GM18867 (cell line): Measurements from ENCODE around the gene PARD3.
A peak's percentile ranks its signal among the peaks of the same experiment; 100 is the strongest.

ENCODE experiments used
- ATAC-seq: cut with Tn5 transposase; IDR thresholded peaks from one replicate; pipeline ENCODE4 v1.9.1; 2021; ENCODE audit warnings: mild to moderate bottlenecking, moderate library complexity; ENCODE audit not compliant: unreplicated experiment

Gene PARD3

GRCh38 chr10:34627741-34628140 is 187.4 kb downstream of the PARD3 start:
- no peak for ATAC-seq

DNA sequence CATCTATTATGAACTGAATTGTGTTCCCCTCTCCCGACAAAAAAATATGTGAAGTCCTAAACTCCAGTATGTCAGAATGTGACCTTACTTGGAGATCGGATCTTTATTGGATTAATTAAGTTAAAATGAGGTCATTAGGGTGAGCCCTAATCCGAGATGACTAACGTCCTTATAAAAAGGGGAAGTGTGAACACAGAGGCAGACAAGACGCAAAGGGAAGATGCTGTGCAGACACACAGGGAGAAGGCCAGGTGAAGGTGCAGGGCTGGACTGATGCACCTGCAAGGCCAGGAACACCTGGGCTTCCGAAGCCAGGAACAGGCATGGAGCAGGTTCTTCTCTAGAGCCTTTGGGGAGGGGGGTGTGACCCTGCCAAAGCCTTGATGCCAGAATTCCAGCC is 187.8 kb downstream of the PARD3 start:
- ATAC-seq = peak; percentile 52

DNA sequence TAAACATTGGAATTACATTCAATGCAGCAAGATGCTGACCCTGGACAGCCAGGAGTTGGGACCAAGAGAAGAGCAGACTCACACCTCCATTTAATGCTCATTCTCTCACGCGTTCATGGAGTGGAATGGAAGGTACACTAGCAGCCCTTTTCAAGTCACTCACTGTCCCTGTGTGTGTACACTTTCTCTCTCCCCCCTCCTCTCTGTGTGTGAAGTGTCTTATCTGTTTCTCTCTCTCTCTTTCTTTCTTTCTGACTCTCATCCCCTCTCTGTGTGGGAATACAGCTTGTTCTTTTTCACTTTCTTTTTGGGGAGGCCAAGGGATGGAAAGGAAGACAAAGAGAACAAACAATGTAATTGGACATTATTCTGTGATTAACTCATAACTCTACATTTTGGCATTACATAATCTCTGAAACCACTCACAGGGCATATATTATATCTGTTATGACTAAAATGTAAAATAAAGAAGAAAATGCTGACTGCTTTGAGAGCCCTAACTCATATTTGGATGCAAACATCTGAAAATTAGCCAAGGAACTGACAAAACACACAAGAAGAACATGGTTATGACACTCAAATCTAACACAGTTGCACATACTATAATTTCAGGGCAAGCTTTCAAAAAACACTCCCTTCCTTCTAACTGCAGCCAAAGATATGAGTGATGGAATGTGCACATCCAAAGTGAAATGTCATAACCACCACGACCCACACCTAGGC is 188.8 kb downstream of the PARD3 start:
- no peak for ATAC-seq

GRCh38 chr10:34624323-34625153 is 190.6 kb downstream of the PARD3 start:
- ATAC-seq = no peak

- no peak for ATAC-seq
These were observed 192.2 kb downstream of the PARD3 start for GRCh38 chr10:34622945-34623344.

GRCh38 chr10:34618611-34619010 is 196.5 kb downstream of the PARD3 start:
- ATAC-seq = no peak

DNA sequence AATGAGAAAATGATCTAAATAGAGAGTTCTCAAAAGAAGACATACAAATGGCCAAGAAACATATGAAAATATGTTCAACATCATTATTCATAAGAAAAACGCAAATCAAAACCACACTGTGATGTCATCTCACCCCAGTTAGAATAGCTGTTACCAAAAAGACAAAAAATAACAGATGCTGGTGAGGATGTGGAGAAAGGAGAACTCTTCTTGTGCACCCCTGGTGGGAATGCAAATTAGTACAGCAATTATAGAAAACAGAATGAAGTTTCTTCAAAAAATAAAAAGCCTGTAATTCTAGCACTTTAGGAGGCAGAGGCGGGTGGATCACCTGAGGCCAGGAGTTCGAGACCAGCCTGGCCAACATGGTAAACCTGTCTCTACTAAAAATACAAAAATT is 199.3 kb downstream of the PARD3 start:
- ATAC-seq = no peak

DNA sequence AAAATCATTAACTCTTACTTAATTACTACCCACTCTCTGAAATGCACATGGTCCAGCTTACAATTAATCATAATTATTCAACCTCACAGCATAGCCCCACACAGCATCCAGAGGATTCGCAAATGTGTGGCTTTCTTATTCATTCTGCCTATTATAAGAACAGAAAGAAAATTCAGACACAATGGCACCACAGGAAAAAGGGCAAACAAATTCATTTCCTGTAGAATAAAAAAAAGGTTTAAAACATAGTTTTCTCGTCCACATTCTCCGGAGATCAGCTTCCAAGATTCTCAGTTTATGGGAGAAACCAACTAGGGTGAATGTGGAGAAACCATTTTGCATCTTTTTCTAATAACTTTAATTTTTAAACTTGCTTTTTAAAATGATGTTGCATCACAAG is 201.6 kb downstream of the PARD3 start:
- ATAC-seq = no peak

DNA sequence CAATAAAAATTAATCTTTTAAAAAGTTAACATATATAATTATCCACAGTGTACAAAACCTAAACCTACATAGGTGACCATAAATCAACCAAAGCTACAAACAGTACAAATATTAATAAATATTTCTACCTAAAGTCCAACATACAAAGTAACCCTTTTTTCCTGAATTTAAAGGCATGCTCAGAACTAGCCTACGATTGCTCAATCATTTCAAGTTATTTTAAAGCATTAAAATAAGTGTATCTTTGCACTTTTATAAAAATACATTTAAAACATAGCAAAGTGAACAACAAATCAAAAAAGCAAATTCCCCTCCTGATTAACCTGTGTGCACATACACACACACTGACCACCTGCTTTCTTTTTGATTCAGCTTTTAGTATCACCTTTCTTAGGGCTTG is 202.2 kb downstream of the PARD3 start:
- no peak for ATAC-seq

DNA sequence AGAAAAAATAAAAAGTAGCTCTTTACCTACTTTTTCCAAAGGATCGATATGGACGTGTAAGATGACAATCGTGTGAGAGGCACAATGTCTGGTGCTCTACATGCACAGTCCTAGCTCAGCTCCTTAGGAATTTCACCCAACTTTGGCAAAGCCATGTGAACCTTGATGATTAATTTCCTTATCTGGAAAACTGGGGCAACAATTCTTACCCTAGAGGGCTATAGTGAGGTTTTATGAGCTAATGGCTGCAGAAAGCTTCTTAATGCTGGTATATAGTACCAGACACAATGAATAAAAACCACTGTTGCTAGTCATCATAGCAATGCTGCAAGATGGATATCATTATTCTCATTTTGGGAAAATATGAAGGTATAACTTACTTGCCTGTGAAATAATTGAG is 202.7 kb downstream of the PARD3 start:
- no peak for ATAC-seq

DNA sequence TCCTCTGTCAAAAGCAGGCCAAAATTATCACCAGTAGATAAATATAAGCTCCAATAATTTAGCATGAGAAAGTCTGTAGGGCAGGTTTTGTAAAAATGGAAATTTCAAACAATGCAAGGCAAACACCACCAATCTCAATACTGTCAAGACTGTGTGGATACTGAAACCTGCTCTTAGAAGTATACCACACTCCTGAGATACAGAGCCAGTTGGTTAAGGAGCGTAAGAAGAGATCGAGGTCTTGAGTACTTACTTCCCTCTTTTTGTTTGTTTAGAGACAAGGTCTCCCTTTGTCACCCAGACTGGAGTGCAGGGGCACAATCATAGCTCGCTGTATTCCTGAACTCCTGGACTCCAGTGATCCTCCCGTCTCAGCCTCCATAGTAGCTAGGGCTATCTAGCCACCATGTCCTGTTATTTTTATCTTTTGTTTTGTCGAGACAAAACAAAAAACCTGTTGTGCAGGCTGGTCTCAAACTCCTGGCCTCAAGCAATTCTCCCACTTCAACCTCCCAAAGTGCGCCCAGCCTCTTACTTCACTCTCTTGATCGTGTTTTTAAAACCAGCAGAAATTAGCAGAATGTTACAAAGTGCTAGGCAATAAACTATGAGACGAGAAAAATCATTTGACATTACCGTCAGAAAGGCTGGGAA is 205.7 kb downstream of the PARD3 start:
- no peak for ATAC-seq

GRCh38 chr10:34607894-34608293 is 207.2 kb downstream of the PARD3 start:
- no peak for ATAC-seq

DNA sequence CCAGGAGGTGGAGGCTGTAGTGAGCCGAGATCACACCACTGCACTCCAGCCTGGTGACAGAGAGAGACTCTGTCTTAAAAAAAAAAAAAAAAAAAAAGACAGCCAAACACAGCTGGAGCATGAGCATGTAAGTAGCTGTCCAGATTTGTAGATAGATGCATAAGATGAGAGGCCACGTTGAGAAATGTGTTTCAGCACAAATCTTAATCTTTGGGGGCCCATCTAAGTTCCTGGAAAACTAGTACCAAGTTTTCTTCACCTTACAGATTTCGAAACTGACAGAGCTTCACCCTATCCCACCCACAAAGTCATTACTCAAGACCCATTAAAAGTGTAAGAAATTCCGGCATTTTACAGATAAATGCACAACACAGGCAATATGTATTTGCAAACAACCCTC is 208.2 kb downstream of the PARD3 start:
- no peak for ATAC-seq

- no peak for ATAC-seq
These were observed 212.6 kb downstream of the PARD3 start for GRCh38 chr10:34602478-34602877.

DNA sequence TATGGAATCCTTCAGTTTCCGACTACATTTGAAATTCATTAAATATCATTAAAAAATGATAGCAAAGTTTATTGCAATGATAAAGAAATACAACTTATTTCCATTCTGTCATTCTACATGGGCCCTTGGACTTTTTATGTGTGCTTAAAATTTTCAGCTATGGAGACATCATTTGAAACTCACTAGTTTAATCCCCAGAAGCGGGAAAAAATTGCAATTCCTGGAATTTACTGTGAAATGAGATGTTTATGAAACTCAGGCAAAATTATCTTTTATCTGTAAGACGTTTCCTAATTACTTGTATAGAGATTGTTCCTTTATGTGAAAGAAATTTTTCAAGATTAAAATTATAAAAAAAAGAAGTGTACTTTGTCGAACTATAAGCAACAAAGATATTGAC is 213.4 kb downstream of the PARD3 start:
- ATAC-seq = no peak

GRCh38 chr10:34599026-34599795 is 215.9 kb downstream of the PARD3 start:
- no peak for ATAC-seq

- no peak for ATAC-seq
These were observed 218.7 kb downstream of the PARD3 start for GRCh38 chr10:34596351-34596750.

- ATAC-seq = no peak
These were observed 221.2 kb downstream of the PARD3 start for GRCh38 chr10:34593930-34594329.

DNA sequence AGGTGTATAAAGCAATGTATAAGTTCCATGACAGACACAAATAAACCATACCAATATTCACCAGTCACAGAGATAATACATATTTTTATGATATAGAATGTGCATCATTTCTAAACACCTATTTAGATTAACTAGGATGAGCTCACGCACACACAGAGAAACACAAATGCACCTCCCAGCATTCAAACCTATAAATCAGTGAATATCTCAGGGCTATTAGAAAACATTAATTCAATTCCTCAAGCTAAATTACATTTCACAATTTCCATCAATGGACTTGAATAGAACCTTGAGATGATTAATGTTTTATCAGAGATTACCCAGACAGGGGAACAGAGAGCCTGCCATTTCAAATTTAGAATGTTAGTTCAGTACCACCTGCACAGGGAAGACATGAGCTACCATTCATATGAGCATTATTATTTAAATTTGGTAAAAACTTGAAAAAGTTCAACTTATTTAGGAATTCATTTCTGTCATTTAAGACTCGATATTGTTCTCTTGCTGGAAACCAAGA is 221.7 kb downstream of the PARD3 start:
- ATAC-seq = no peak

DNA sequence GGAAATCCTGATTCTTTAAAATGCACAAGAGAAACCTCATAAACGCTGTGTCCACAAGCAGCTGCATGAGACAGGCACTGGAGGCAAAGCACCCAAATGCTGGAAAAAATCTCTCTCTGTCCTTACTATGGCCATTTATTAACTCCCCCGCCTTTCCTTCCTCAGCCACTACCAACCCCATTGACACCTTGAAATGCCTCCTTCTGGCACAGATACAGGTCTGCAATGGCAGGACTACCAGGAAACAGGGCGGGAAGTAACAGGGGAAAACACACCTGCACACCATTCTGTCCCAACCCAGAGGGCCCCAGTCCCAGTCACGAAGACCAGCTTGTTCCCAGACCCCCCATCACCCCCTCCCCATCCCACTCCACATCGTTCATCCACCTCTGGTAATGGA is 224.3 kb downstream of the PARD3 start:
- ATAC-seq = no peak

GRCh38 chr10:34589275-34589674 is 225.8 kb downstream of the PARD3 start:
- no peak for ATAC-seq
